Mesendoderm (in vitro differentiated cells): ENCODE results near the gene NTRK2.
A peak's percentile ranks its signal among the peaks of the same experiment; 100 is the strongest.

Experiments
- DNase-seq: peaks from one replicate; pipeline ENCODE4 v3.0.0; 2013
- H2AK5ac ChIP-seq: 2 replicates; pipeline ENCODE4 v1.6.1; 2013; ENCODE audit warnings: low read length, inconsistent platforms
- H2BK120ac ChIP-seq: 2 replicates; pipeline ENCODE4 v1.6.1; 2013; ENCODE audit warnings: low read depth, mild to moderate bottlenecking, low read length, moderate library complexity, mixed read lengths
- H2BK15ac ChIP-seq: replicated peaks from 2 replicates; pipeline ENCODE4 v1.6.1; 2013; ENCODE audit warnings: low read depth, mild to moderate bottlenecking, moderate library complexity
- H2BK5ac ChIP-seq: 2 replicates; pipeline ENCODE4 v1.6.1; 2013; ENCODE audit warnings: low read length, inconsistent platforms
- H3K18ac ChIP-seq: 2 replicates; pipeline ENCODE4 v1.6.1; 2013; ENCODE audit warnings: mild to moderate bottlenecking, low read length, mixed read lengths
- H3K23ac ChIP-seq: one replicate; pipeline ENCODE4 v1.6.1; 2013; ENCODE audit warnings: low read length
- H3K27ac ChIP-seq: 2 replicates; pipeline ENCODE4 v1.5.1; 2013; ENCODE audit warnings: low read depth, mild to moderate bottlenecking, inconsistent platforms, low read length, moderate library complexity
- H3K27me3 ChIP-seq: 2 replicates; pipeline ENCODE4 v1.6.1; 2013; ENCODE audit warnings: low read length, control low read depth, mild to moderate bottlenecking, inconsistent platforms; ENCODE audit not compliant: insufficient read depth, poor library complexity
- H3K36me3 ChIP-seq: 2 replicates; pipeline ENCODE4 v1.6.1; 2013; ENCODE audit warnings: low read length, inconsistent platforms; ENCODE audit not compliant: control insufficient read depth, insufficient read depth
- H3K4ac ChIP-seq: one replicate; pipeline ENCODE4 v1.6.1; 2013; ENCODE audit warnings: low read depth, mild to moderate bottlenecking, low read length, moderate library complexity
- H3K4me1 ChIP-seq: 2 replicates; pipeline ENCODE4 v1.6.1; 2013; ENCODE audit warnings: low read depth, low read length, inconsistent platforms; ENCODE audit not compliant: control insufficient read depth
- H3K4me2 ChIP-seq: 2 replicates; pipeline ENCODE4 v1.6.1; 2013; ENCODE audit warnings: low read length
- H3K4me3 ChIP-seq: 2 replicates; pipeline ENCODE4 v1.5.1; 2013; ENCODE audit warnings: mild to moderate bottlenecking, low read length
- H3K56ac ChIP-seq: one replicate; pipeline ENCODE4 v1.6.1; 2013; ENCODE audit warnings: low read length
- H3K79me1 ChIP-seq: 2 replicates; pipeline ENCODE4 v1.6.1; 2013; ENCODE audit warnings: low read length, inconsistent platforms
- H3K79me2 ChIP-seq: 2 replicates; pipeline ENCODE4 v1.6.1; 2013; ENCODE audit warnings: mild to moderate bottlenecking, low read length; ENCODE audit not compliant: control insufficient read depth, insufficient read depth
- H3K9ac ChIP-seq: 2 replicates; pipeline ENCODE4 v1.6.1; 2013; ENCODE audit warnings: low read length, inconsistent platforms
- H4K5ac ChIP-seq: one replicate; pipeline ENCODE4 v1.6.1; 2013; ENCODE audit warnings: low read length
- H4K8ac ChIP-seq: one replicate; pipeline ENCODE4 v1.6.1; 2013; ENCODE audit warnings: low read depth, mild to moderate bottlenecking, control low read depth, low read length, moderate library complexity
- WGBS: extraction: QIAGEN DNeasy Blood & Tissue Kit; methylation state at CpG from one replicate; pipeline ENCODE4 v1.1.7; 2013; ENCODE audit warnings: low lambda C conversion rate, missing lambda C conversion rate; ENCODE audit not compliant: insufficient coverage; ENCODE audit errors: extremely low coverage; 5-methylcytosine and 5-hydroxymethylcytosine counted together

The NTRK2 gene

GRCh38 chr9:84691634-84692033 is 22.1 kb downstream of the NTRK2 start:
- no peak overlapping the region for H3K9ac ChIP-seq
- H3K79me1 ChIP-seq: no peaks in the 10 kb centered on the region
- no peak overlapping the region for H3K4me2 ChIP-seq
- no peak overlapping the region for H3K18ac ChIP-seq
- H3K36me3 ChIP-seq: no peaks in the 10 kb centered on the region
- no peak overlapping the region for H2BK120ac ChIP-seq
- H3K56ac ChIP-seq: no peak overlapping the region
- no peak overlapping the region for H3K23ac ChIP-seq
- H4K8ac ChIP-seq: no peak overlapping the region
- DNase-seq: no peak
- no peaks in the 10 kb centered on the region for H3K4me1 ChIP-seq
- H3K79me2 ChIP-seq: no peaks in the 10 kb centered on the region
- H2BK15ac ChIP-seq: no peak overlapping the region
- no peak overlapping the region for H2BK5ac ChIP-seq
- H3K27me3 ChIP-seq: no peaks in the 10 kb centered on the region
- WGBS: no CpG with 5 or more reads among the region's 5 CpGs
- H2AK5ac ChIP-seq: no peak overlapping the region
- H3K27ac ChIP-seq: no peak overlapping the region
- H3K4ac ChIP-seq: no peak overlapping the region
- H4K5ac ChIP-seq: no peak overlapping the region
- no peak overlapping the region for H3K4me3 ChIP-seq

- no CpG with 5 or more reads among the region's 3 CpGs for WGBS
- Histone ChIP-seq H2BK5ac (no peak overlapping the region), H3K56ac (no peak overlapping the region), H3K9ac (no peak overlapping the region), H3K79me2 (no peaks in the 10 kb centered on the region), H3K18ac (no peak overlapping the region), H3K27ac (no peak overlapping the region), H3K36me3 (no peaks in the 10 kb centered on the region), H3K4me2 (no peak overlapping the region), H4K8ac (no peak overlapping the region), H3K79me1 (no peaks in the 10 kb centered on the region), H3K27me3 (no peaks in the 10 kb centered on the region), H2BK15ac (no peak overlapping the region), H3K4me3 (no peak overlapping the region), H3K23ac (no peak overlapping the region), H2BK120ac (no peak overlapping the region), H3K4ac (no peak overlapping the region), H3K4me1 (no peaks in the 10 kb centered on the region), H2AK5ac (no peak overlapping the region), H4K5ac (no peak overlapping the region)
- DNase-seq: no peak
These were observed 24.7 kb downstream of the NTRK2 start for GRCh38 chr9:84694248-84694647.

- Histone ChIP-seq H3K36me3 (no peaks in the 10 kb centered on the region), H3K27ac (no peak overlapping the region), H3K4me1 (no peaks in the 10 kb centered on the region), H3K9ac (no peak overlapping the region), H2AK5ac (no peak overlapping the region), H3K23ac (no peak overlapping the region), H3K56ac (no peak overlapping the region), H3K79me2 (no peaks in the 10 kb centered on the region), H3K18ac (no peak overlapping the region), H2BK5ac (no peak overlapping the region), H2BK15ac (no peak overlapping the region), H3K4me2 (no peak overlapping the region), H3K4ac (no peak overlapping the region), H3K79me1 (no peaks in the 10 kb centered on the region), H3K27me3 (no peaks in the 10 kb centered on the region), H2BK120ac (no peak overlapping the region), H4K8ac (no peak overlapping the region), H3K4me3 (no peak overlapping the region), H4K5ac (no peak overlapping the region)
- DNase-seq: no peak
- no CpG with 5 or more reads among the region's 8 CpGs for WGBS
These were observed 27.5 kb downstream of the NTRK2 start for GRCh38 chr9:84697042-84697441.

GRCh38 chr9:84697509-84698114 is 28.1 kb downstream of the NTRK2 start:
- H4K8ac ChIP-seq: no peak overlapping the region
- H2BK120ac ChIP-seq: no peak overlapping the region
- no peak overlapping the region for H3K23ac ChIP-seq
- no peak overlapping the region for H3K4me3 ChIP-seq
- H3K4me1 ChIP-seq: no peaks in the 10 kb centered on the region
- DNase-seq: peak; percentile 90
- H2BK15ac ChIP-seq: no peak overlapping the region
- H2AK5ac ChIP-seq: no peak overlapping the region
- no peak overlapping the region for H3K4ac ChIP-seq
- no peak overlapping the region for H3K9ac ChIP-seq
- no peak overlapping the region for H3K18ac ChIP-seq
- H4K5ac ChIP-seq: no peak overlapping the region
- no CpG with 5 or more reads among the region's 4 CpGs for WGBS
- H3K79me2 ChIP-seq: no peaks in the 10 kb centered on the region
- no peaks in the 10 kb centered on the region for H3K36me3 ChIP-seq
- no peak overlapping the region for H2BK5ac ChIP-seq
- no peak overlapping the region for H3K4me2 ChIP-seq
- no peak overlapping the region for H3K27ac ChIP-seq
- no peaks in the 10 kb centered on the region for H3K79me1 ChIP-seq
- H3K56ac ChIP-seq: no peak overlapping the region
- H3K27me3 ChIP-seq: no peaks in the 10 kb centered on the region

- Histone ChIP-seq H2BK15ac (no peak overlapping the region), H3K36me3 (no peaks in the 10 kb centered on the region), H3K79me1 (no peaks in the 10 kb centered on the region), H3K9ac (no peak overlapping the region), H3K79me2 (no peaks in the 10 kb centered on the region), H3K4me1 (no peaks in the 10 kb centered on the region), H3K18ac (no peak overlapping the region), H2AK5ac (no peak overlapping the region), H2BK5ac (no peak overlapping the region), H3K4me3 (no peak overlapping the region), H4K8ac (no peak overlapping the region), H3K4me2 (no peak overlapping the region), H3K56ac (no peak overlapping the region), H3K23ac (no peak overlapping the region), H2BK120ac (no peak overlapping the region), H3K4ac (no peak overlapping the region), H3K27ac (no peak overlapping the region), H3K27me3 (no peaks in the 10 kb centered on the region), H4K5ac (no peak overlapping the region)
- no CpG with 5 or more reads among the region's 2 CpGs for WGBS
- no peak for DNase-seq
These were observed 28.8 kb downstream of the NTRK2 start for GRCh38 chr9:84698323-84698722.

GRCh38 chr9:84699984-84700383 is 30.5 kb downstream of the NTRK2 start:
- no peak overlapping the region for H2BK120ac ChIP-seq

More at GRCh38 chr9:84699984-84700383, 30.5 kb downstream of the NTRK2 start:
- no peaks in the 10 kb centered on the region for H3K79me2 ChIP-seq
- H3K27me3 ChIP-seq: no peaks in the 10 kb centered on the region
- WGBS: no CpG with 5 or more reads among the region's 1 CpG
- no peak overlapping the region for H2BK5ac ChIP-seq
- H3K79me1 ChIP-seq: no peaks in the 10 kb centered on the region
- no peak overlapping the region for H4K5ac ChIP-seq
- no peaks in the 10 kb centered on the region for H3K36me3 ChIP-seq
- H3K18ac ChIP-seq: no peak overlapping the region
- no peak overlapping the region for H3K4me3 ChIP-seq
- no peaks in the 10 kb centered on the region for H3K4me1 ChIP-seq
- no peak overlapping the region for H3K56ac ChIP-seq
- no peak overlapping the region for H3K4me2 ChIP-seq
- H2BK15ac ChIP-seq: no peak overlapping the region
- H3K23ac ChIP-seq: no peak overlapping the region
- no peak overlapping the region for H2AK5ac ChIP-seq
- H3K4ac ChIP-seq: no peak overlapping the region
- H3K9ac ChIP-seq: no peak overlapping the region
- no peak overlapping the region for H4K8ac ChIP-seq
- H3K27ac ChIP-seq: no peak overlapping the region
- DNase-seq: no peak
